ENCODE measurements around the gene PRPS1. TPM values are rescaled to one million over a fixed set of nuclear protein-coding genes. Genes with fewer than 3 reads are reported as not detected.
"Not testable (repeated sequence)": the region's sequence is repeated elsewhere in the genome, so short reads cannot be mapped to it uniquely, and the experiment has no call there.

Gene PRPS1
- total RNA-seq, 2 donors from 2014 or later, result 59.2 to 104 TPM

- peaks cover 8 to 36% of the 10 kb centered on the region in 2 donors for H3K27me3 Mint-ChIP-seq
- H3K4me1 Mint-ChIP-seq (ENCODE audit: low read depth in 2 of 2), result peaks cover 14 to 36% of the 10 kb centered on the region in 2 donors
- peaks cover 5% of the 10 kb centered on the region for H3K36me3 Mint-ChIP-seq
- ATAC-seq (peak; percentile 57 to 60), DNase-seq (ENCODE audit: low spot score) (no peak)
- no peaks in the 10 kb centered on the region for H3K9me3 Mint-ChIP-seq
- H3K4me3 Mint-ChIP-seq, result no peak overlapping the region
- no peak overlapping the region for H3K27ac Mint-ChIP-seq
Measured at GRCh38 chrX:107684956-107685385, 56.7 kb downstream of the PRPS1 start.

GRCh38 chrX:107685586-107685985 is 57.3 kb downstream of the PRPS1 start:
- H3K9me3 Mint-ChIP-seq, H3K27ac Mint-ChIP-seq, ATAC-seq: not testable (repeated sequence)

GRCh38 chrX:107686026-107686425 is 57.7 kb downstream of the PRPS1 start:
- Mint-ChIP-seq H3K4me1 (ENCODE audit: low read depth in 2 of 2) (peaks cover 8 to 29% of the 10 kb centered on the region in 2 donors), H3K4me3 (no peak overlapping the region), H3K27me3 (peaks cover under 1 to 25% of the 10 kb centered on the region in 2 donors), H3K9me3 (no peaks in the 10 kb centered on the region), H3K36me3 (no peaks in the 10 kb centered on the region), H3K27ac (no peak overlapping the region)
- ATAC-seq, result no peak
- DNase-seq (ENCODE audit: low spot score), result no peak

More at GRCh38 chrX:107685586-107685985, 57.3 kb downstream of the PRPS1 start:
- not testable (repeated sequence) for DNase-seq (ENCODE audit: low spot score); H3K36me3 Mint-ChIP-seq; H3K4me3 Mint-ChIP-seq
- H3K27me3 Mint-ChIP-seq, result peaks cover 5 to 30% of the 10 kb centered on the region in 2 donors
- H3K4me1 Mint-ChIP-seq (ENCODE audit: low read depth in 2 of 2), result peaks cover 10 to 33% of the 10 kb centered on the region in 2 donors

GRCh38 chrX:107686792-107687191 is 58.5 kb downstream of the PRPS1 start:
- Mint-ChIP-seq H3K27ac (no peak overlapping the region), H3K4me3 (no peak overlapping the region), H3K27me3 (peaks cover 0 to 23% of the 10 kb centered on the region in 2 donors), H3K4me1 (ENCODE audit: low read depth in 2 of 2) (peaks cover 8 to 29% of the 10 kb centered on the region in 2 donors), H3K36me3 (no peaks in the 10 kb centered on the region), H3K9me3 (no peaks in the 10 kb centered on the region)
- no peak for DNase-seq (ENCODE audit: low spot score)
- ATAC-seq, result no peak

- ATAC-seq (no peak), DNase-seq (ENCODE audit: low spot score) (no peak)
- Mint-ChIP-seq H3K27ac (no peak overlapping the region), H3K4me1 (ENCODE audit: low read depth in 2 of 2) (peaks cover 8 to 24% of the 10 kb centered on the region in 2 donors), H3K27me3 (peaks cover 0 to 20% of the 10 kb centered on the region in 2 donors), H3K4me3 (no peak overlapping the region), H3K9me3 (no peaks in the 10 kb centered on the region), H3K36me3 (no peaks in the 10 kb centered on the region)
Measured at GRCh38 chrX:107687445-107687844, 59.1 kb downstream of the PRPS1 start.

GRCh38 chrX:107691024-107691448 is 62.7 kb downstream of the PRPS1 start:
- H3K27me3 Mint-ChIP-seq, result peaks cover 0 to 13% of the 10 kb centered on the region in 2 donors
- ATAC-seq (no peak), DNase-seq (ENCODE audit: low spot score) (no peak)

GRCh38 chrX:107699616-107700015 is 71.3 kb downstream of the PRPS1 start:
- H3K4me3 Mint-ChIP-seq, result no peak overlapping the region
- no peaks in the 10 kb centered on the region for H3K9me3 Mint-ChIP-seq
- H3K27ac Mint-ChIP-seq, result no peak overlapping the region

More at GRCh38 chrX:107691024-107691448, 62.7 kb downstream of the PRPS1 start:
- Mint-ChIP-seq H3K4me3 (no peak overlapping the region), H3K36me3 (no peaks in the 10 kb centered on the region), H3K4me1 (ENCODE audit: low read depth in 2 of 2) (peaks cover 0 to 6% of the 10 kb centered on the region in 2 donors), H3K9me3 (no peaks in the 10 kb centered on the region), H3K27ac (no peak overlapping the region)

GRCh38 chrX:107700317-107700774 is 72.0 kb downstream of the PRPS1 start:
- Mint-ChIP-seq H3K9me3 (no peaks in the 10 kb centered on the region), H3K4me3 (no peak overlapping the region), H3K4me1 (ENCODE audit: low read depth in 2 of 2) (peaks cover 0 to 4% of the 10 kb centered on the region in 2 donors), H3K27me3 (peaks cover 0 to 30% of the 10 kb centered on the region in 2 donors), H3K27ac (no peak overlapping the region), H3K36me3 (no peaks in the 10 kb centered on the region)
- no peak for ATAC-seq
- DNase-seq (ENCODE audit: low spot score), result no peak

More at GRCh38 chrX:107699616-107700015, 71.3 kb downstream of the PRPS1 start:
- Mint-ChIP-seq H3K36me3 (no peaks in the 10 kb centered on the region), H3K4me1 (ENCODE audit: low read depth in 2 of 2) (peaks cover 0 to 4% of the 10 kb centered on the region in 2 donors), H3K27me3 (peaks cover 0 to 26% of the 10 kb centered on the region in 2 donors)
- DNase-seq (ENCODE audit: low spot score) (no peak), ATAC-seq (no peak)

Other genes starting within 250 kb of the PRPS1 start
- under 1 TPM; 0.05 to 0.17 TPM for gene FRMPD3, start 178.9 kb upstream of the PRPS1 start, total RNA-seq
- 10 to 100 TPM in 1 of 2 donors, 1 to 10 TPM in 1; 8.6 to 20.3 TPM for gene TSC22D3, start 147.3 kb downstream of the PRPS1 start, total RNA-seq
- gene NCBP2L, start 149.2 kb downstream of the PRPS1 start, total RNA-seq, result not detected
- gene MID2, start 197.4 kb downstream of the PRPS1 start, total RNA-seq, result 1 to 10 TPM in 1 of 2 donors, under 1 TPM in 1; 0.74 to 2.0 TPM